ENCODE measurements around the gene TMEM178B. TPM values are rescaled to one million over a fixed set of nuclear protein-coding genes. Genes with fewer than 3 reads are reported as not detected.

Gene TMEM178B
- total RNA-seq, 1 experiment from 2014 or later, result not detected

DNA sequence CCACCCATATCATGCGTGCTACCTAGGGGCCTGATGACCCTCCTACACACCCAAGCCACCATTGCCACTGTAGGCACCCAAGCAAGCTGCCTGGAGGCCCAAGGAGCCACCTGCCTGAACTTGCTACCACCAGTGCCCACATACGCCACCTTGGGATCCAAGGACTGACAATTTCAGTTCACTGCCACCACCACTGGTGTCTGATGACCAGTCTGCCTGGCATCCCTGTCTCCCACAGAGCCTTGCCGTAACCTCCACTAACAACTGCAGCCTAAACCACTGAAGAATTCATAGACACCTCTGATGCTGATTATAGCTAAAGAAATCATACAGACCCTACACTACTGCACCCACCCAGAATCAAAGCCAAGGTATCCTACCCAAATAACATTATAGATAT is 58.8 kb downstream of the TMEM178B start:
- Histone ChIP-seq H2AFZ (no peak overlapping the region), H3K36me3 (ENCODE audit: low read depth) (no peaks in the 10 kb centered on the region), H3K4me3 (no peak overlapping the region), H3K9me2 (ENCODE audit: insufficient read depth) (no peaks in the 10 kb centered on the region), H3K79me2 (ENCODE audit: low read depth) (no peaks in the 10 kb centered on the region), H3K9me3 (ENCODE audit: insufficient read depth, low read depth) (no peaks in the 10 kb centered on the region), H3F3A (ENCODE audit: insufficient read depth, low read depth) (no peaks in the 10 kb centered on the region), H3K4me1 (replicated peaks; ENCODE audit: insufficient read depth) (no peaks in the 10 kb centered on the region), H3K4me2 (no peak overlapping the region), H4K20me1 (ENCODE audit: insufficient read depth) (no peaks in the 10 kb centered on the region), H3K27me3 (ENCODE audit: insufficient read depth, low read depth) (no peaks in the 10 kb centered on the region; the same call in 1 of the 2 replicates), H3K27ac (no peak overlapping the region)
- no peak for TF ChIP-seq EZH2 (IDR thresholded peaks at IDR 0.05; ENCODE audit: low read depth)
- TF ChIP-seq, protein P1, sequence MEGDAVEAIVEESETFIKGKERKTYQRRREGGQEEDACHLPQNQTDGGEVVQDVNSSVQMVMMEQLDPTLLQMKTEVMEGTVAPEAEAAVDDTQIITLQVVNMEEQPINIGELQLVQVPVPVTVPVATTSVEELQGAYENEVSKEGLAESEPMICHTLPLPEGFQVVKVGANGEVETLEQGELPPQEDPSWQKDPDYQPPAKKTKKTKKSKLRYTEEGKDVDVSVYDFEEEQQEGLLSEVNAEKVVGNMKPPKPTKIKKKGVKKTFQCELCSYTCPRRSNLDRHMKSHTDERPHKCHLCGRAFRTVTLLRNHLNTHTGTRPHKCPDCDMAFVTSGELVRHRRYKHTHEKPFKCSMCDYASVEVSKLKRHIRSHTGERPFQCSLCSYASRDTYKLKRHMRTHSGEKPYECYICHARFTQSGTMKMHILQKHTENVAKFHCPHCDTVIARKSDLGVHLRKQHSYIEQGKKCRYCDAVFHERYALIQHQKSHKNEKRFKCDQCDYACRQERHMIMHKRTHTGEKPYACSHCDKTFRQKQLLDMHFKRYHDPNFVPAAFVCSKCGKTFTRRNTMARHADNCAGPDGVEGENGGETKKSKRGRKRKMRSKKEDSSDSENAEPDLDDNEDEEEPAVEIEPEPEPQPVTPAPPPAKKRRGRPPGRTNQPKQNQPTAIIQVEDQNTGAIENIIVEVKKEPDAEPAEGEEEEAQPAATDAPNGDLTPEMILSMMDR (conservative IDR thresholded peaks at IDR 0.05), result no peak
- no TSS peak for BruUV-seq (replicated peaks)
- POLR2A ChIA-PET (ENCODE audit: unreplicated experiment), result no interaction called here
- intact Hi-C loops (cut with micrococcal nuclease; ENCODE audit: unreplicated experiment), result no loop called here
- CTCF ChIA-PET, result no interaction called here
- DNase-seq, result no peak

DNA sequence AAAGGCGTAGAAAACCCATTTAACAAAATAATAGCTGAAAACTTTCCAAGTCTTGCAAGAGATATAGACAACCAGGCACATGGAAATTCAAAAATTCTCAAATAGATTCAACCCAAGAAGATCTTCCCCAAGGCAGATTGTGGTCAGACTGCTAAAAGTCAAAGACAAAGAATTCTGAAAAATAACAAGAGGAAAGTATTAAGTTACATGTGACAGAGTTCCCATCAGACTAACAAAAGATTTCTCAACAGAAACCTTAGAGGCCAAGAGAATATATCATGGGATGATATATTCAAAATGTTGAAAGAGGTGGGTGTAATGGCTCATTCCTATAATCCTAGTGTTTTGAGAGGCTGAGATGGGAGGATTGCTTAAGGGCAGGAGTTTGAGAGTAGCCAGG is 59.8 kb downstream of the TMEM178B start:
- BruUV-seq (replicated peaks), result no TSS peak
- Histone ChIP-seq H3K4me2 (no peak overlapping the region), H3K9me3 (ENCODE audit: insufficient read depth, low read depth) (no peaks in the 10 kb centered on the region), H3K79me2 (ENCODE audit: low read depth) (no peaks in the 10 kb centered on the region), H2AFZ (no peak overlapping the region), H3K9me2 (ENCODE audit: insufficient read depth) (no peaks in the 10 kb centered on the region), H4K20me1 (ENCODE audit: insufficient read depth) (no peaks in the 10 kb centered on the region), H3K27ac (no peak overlapping the region), H3K4me3 (no peak overlapping the region), H3K27me3 (ENCODE audit: insufficient read depth, low read depth) (no peaks in the 10 kb centered on the region; the same call in 1 of the 2 replicates), H3F3A (ENCODE audit: insufficient read depth, low read depth) (no peaks in the 10 kb centered on the region), H3K4me1 (replicated peaks; ENCODE audit: insufficient read depth) (no peaks in the 10 kb centered on the region), H3K36me3 (ENCODE audit: low read depth) (no peaks in the 10 kb centered on the region)
- intact Hi-C loops (cut with micrococcal nuclease; ENCODE audit: unreplicated experiment), result no loop called here
- no peak for TF ChIP-seq EZH2 (IDR thresholded peaks at IDR 0.05; ENCODE audit: low read depth)
- TF ChIP-seq, protein P1 (conservative IDR thresholded peaks at IDR 0.05), result no peak
- CTCF ChIA-PET, result no interaction called here
- POLR2A ChIA-PET (ENCODE audit: unreplicated experiment), result no interaction called here
- no peak for DNase-seq

DNA sequence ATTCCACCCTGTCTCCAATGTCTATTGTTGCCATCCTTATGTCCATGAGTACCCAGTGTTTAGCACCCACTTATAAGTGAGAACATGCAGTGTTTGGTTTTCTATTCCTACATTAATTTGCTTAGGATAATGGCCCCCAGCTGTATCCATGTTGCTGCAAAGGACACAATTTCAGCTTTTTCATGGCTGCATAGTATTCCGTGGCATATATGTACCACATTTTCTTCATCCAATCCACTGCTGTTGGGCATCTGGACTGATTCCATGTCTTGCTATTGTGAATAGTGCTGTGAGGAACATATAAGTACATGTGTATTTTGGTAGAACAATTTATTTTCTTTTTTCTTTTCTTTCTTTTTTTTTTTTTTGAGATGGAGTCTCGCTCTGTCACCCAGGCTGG is 68.2 kb downstream of the TMEM178B start:
- BruUV-seq (replicated peaks), result no TSS peak
- CTCF ChIA-PET, result no interaction called here
- intact Hi-C loops (cut with micrococcal nuclease; ENCODE audit: unreplicated experiment), result no loop called here

More for the DNA sequence above, 68.2 kb downstream of the TMEM178B start:
- no peak for DNase-seq
- H3K4me3 ChIP-seq, result no peak overlapping the region
- H3K27me3 ChIP-seq (ENCODE audit: insufficient read depth, low read depth), result peaks cover 20% of the 10 kb centered on the region
- POLR2A ChIA-PET (ENCODE audit: unreplicated experiment), result no interaction called here
- no peaks in the 10 kb centered on the region for H4K20me1 ChIP-seq (ENCODE audit: insufficient read depth)
- H2AFZ ChIP-seq, result no peak overlapping the region
- H3K9me2 ChIP-seq (ENCODE audit: insufficient read depth), result no peaks in the 10 kb centered on the region
- no peak for TF ChIP-seq EZH2 (IDR thresholded peaks at IDR 0.05; ENCODE audit: low read depth)
- TF ChIP-seq, protein P1 (conservative IDR thresholded peaks at IDR 0.05), result no peak
- H3K79me2 ChIP-seq (ENCODE audit: low read depth), result no peaks in the 10 kb centered on the region
- no peaks in the 10 kb centered on the region for H3F3A ChIP-seq (ENCODE audit: insufficient read depth, low read depth)
- no peaks in the 10 kb centered on the region for H3K4me1 ChIP-seq (replicated peaks; ENCODE audit: insufficient read depth)
- H3K27ac ChIP-seq, result no peak overlapping the region
- no peak overlapping the region for H3K4me2 ChIP-seq
- no peaks in the 10 kb centered on the region for H3K36me3 ChIP-seq (ENCODE audit: low read depth)
- H3K9me3 ChIP-seq (ENCODE audit: insufficient read depth, low read depth), result no peaks in the 10 kb centered on the region; the same call in 1 of the 2 replicates

All from PC-9 (cell line).